Measurements from ENCODE around the gene EWSR1. TPM values are rescaled to one million over a fixed set of nuclear protein-coding genes. Genes with fewer than 3 reads are reported as not detected.

The EWSR1 gene
- total and polyA plus RNA-seq, 9 donors: 111 to 207 (median 177) TPM

- Histone ChIP-seq H3K27me3 (ENCODE audit: control insufficient read depth, insufficient read depth, low read length) (no peaks in the 10 kb centered on the region), H3K4me1 (ENCODE audit: control insufficient read depth, insufficient read depth, low read length) (peaks cover 27% of the 10 kb centered on the region), H3K9me3 (replicated peaks; ENCODE audit: control insufficient read depth, low read depth, low read length) (no peaks in the 10 kb centered on the region), H3K36me3 (ENCODE audit: control insufficient read depth, insufficient read depth, low read length) (peaks cover 38% of the 10 kb centered on the region), H3K4me3 (ENCODE audit: low read length) (peak overlapping the region; percentile 81), H3K27ac (ENCODE audit: low read length) (peak overlapping the region; percentile 98)
- 0% methylated on average over 10 of the region's 14 CpGs for WGBS (ENCODE audit: insufficient coverage)
- no peak for DNase-seq
Observed at GRCh38 chr22:29269230-29269604, 1.1 kb downstream of the EWSR1 start.

DNA sequence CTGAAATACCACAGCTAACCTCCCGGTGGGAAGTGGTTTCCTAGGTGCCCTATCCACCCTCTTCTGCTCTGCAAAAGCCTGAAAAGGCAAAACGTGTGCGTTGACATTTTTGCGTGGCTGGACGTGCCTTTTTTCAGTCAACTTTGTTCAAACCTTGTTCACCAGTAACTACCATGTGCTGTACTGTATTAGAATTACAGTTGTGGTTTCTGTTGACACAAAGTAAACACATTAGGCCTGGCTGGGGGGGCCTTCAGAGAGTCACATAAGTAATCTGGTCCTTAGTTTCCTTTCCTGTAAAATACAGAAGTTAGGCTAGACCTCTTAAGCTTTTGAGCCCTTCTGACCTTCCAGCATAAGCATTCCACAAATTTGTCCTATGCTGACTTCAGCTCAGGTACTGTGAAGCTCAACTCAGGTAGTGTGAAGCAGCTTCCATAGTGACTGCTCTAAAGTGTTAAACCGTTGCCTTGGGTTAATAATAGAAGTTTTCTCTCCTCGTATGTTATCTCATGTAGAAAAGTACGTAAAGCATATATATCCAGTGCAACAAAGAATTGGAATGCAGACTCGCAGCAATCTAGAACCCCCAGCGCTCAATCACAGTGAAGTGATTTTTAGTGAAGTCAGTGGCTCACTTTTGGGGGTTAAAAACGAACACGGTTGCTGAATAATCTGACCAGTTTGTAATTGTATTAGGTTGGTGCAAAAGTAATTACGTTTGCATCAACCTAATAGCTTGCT lies 1.8 kb downstream of the EWSR1 start:
- Histone ChIP-seq H3K4me3 (ENCODE audit: low read length) (peak overlapping the region; percentile 81), H3K27me3 (ENCODE audit: control insufficient read depth, insufficient read depth, low read length) (no peaks in the 10 kb centered on the region), H3K4me1 (ENCODE audit: control insufficient read depth, insufficient read depth, low read length) (peaks cover 27% of the 10 kb centered on the region), H3K9me3 (replicated peaks; ENCODE audit: control insufficient read depth, low read depth, low read length) (no peaks in the 10 kb centered on the region), H3K27ac (ENCODE audit: low read length) (no peak overlapping the region), H3K36me3 (ENCODE audit: control insufficient read depth, insufficient read depth, low read length) (peaks cover 36% of the 10 kb centered on the region)
- WGBS (ENCODE audit: insufficient coverage): 16% methylated on average over 4 of the region's 13 CpGs
- no peak for DNase-seq

GRCh38 chr22:29270475-29271271 lies 2.6 kb downstream of the EWSR1 start:
- no peaks in the 10 kb centered on the region for H3K9me3 ChIP-seq (replicated peaks; ENCODE audit: control insufficient read depth, low read depth, low read length)
- 0% methylated on average over 3 of the region's 9 CpGs for WGBS (ENCODE audit: insufficient coverage)
- H3K27ac ChIP-seq (ENCODE audit: low read length): no peak overlapping the region
- H3K27me3 ChIP-seq (ENCODE audit: control insufficient read depth, insufficient read depth, low read length): no peaks in the 10 kb centered on the region
- peaks cover 27% of the 10 kb centered on the region for H3K4me1 ChIP-seq (ENCODE audit: control insufficient read depth, insufficient read depth, low read length)
- DNase-seq: no peak
- H3K36me3 ChIP-seq (ENCODE audit: control insufficient read depth, insufficient read depth, low read length): peaks cover 35% of the 10 kb centered on the region
- peak overlapping the region; percentile 81 for H3K4me3 ChIP-seq (ENCODE audit: low read length)

DNA sequence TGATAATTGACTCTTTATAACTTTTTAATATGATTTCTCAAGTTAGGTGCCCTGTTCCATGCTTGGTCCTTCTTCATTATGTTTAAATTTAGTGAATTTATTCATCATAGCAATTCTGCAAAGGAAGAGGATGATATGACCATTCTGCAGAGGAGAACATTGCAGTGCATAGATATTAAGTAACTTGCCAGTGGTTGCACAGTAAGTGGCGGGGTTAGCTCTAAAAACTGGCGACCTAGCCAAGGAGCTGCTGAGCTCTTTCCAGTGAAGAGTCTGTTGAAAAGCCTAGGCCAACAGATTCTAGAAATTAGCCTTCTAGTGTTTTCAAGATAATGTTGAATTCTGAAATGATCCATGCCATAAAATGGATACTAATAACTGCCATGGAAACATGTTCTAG lies 4.6 kb downstream of the EWSR1 start:
- H3K27me3 ChIP-seq (ENCODE audit: control insufficient read depth, insufficient read depth, low read length): no peaks in the 10 kb centered on the region
- DNase-seq: no peak
- no peak overlapping the region for H3K4me3 ChIP-seq (ENCODE audit: low read length)
- H3K9me3 ChIP-seq (replicated peaks; ENCODE audit: control insufficient read depth, low read depth, low read length): no peaks in the 10 kb centered on the region
- no peak overlapping the region for H3K27ac ChIP-seq (ENCODE audit: low read length)
- H3K4me1 ChIP-seq (ENCODE audit: control insufficient read depth, insufficient read depth, low read length): peaks cover 13% of the 10 kb centered on the region
- peaks cover 36% of the 10 kb centered on the region for H3K36me3 ChIP-seq (ENCODE audit: control insufficient read depth, insufficient read depth, low read length)
- no CpG with 5 or more reads among the region's 2 CpGs for WGBS (ENCODE audit: insufficient coverage)

- Histone ChIP-seq H3K4me1 (ENCODE audit: control insufficient read depth, insufficient read depth, low read length) (peaks cover 1% of the 10 kb centered on the region), H3K9me3 (replicated peaks; ENCODE audit: control insufficient read depth, low read depth, low read length) (no peaks in the 10 kb centered on the region)
- no CpG with 5 or more reads among the region's 3 CpGs for WGBS (ENCODE audit: insufficient coverage)
Observed at GRCh38 chr22:29275167-29275566, 7.1 kb downstream of the EWSR1 start.

DNA sequence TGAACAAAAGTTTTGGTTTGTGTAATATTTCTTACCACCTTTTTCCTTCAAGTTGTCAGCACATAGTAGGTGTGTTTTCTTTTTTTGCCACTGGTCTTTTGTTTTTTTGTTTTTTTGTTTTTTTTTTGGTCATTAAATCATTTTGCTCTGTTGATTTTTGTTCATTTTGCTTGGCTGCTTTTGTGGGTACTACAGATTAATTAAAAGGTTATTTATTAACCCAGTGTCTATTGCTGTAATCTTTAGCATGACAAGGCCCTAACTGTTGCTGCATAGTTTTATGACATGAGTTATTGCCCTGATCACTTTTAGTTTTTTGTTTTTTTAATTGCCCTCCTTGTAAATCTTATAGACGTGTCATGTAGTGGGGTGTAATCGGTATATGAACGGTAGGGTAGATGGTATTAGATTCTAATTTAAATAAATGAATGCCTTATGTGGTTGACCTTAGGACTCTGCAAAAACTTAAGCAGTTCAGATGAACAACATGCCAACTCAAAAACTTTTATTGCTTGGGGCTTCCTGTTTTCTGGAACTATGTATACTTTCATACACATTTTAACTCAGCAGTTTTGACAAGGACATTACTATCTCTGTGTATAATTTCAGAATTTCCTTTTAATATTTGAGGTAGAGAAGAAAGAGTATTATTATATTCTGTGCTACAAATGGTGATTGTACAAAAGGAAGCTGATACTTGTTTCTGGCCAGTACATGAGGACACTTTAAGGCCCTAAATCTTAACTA lies 7.9 kb downstream of the EWSR1 start:
- peaks cover 57% of the 10 kb centered on the region for H3K36me3 ChIP-seq (ENCODE audit: control insufficient read depth, insufficient read depth, low read length)
- WGBS (ENCODE audit: insufficient coverage): no CpG with 5 or more reads among the region's 3 CpGs
- no peaks in the 10 kb centered on the region for H3K9me3 ChIP-seq (replicated peaks; ENCODE audit: control insufficient read depth, low read depth, low read length)
- H3K27me3 ChIP-seq (ENCODE audit: control insufficient read depth, insufficient read depth, low read length): no peaks in the 10 kb centered on the region
- no peaks in the 10 kb centered on the region for H3K4me1 ChIP-seq (ENCODE audit: control insufficient read depth, insufficient read depth, low read length)
- H3K27ac ChIP-seq (ENCODE audit: low read length): no peak overlapping the region
- DNase-seq: no peak
- no peak overlapping the region for H3K4me3 ChIP-seq (ENCODE audit: low read length)

More at GRCh38 chr22:29275167-29275566, 7.1 kb downstream of the EWSR1 start:
- H3K36me3 ChIP-seq (ENCODE audit: control insufficient read depth, insufficient read depth, low read length): peaks cover 52% of the 10 kb centered on the region
- H3K27me3 ChIP-seq (ENCODE audit: control insufficient read depth, insufficient read depth, low read length): no peaks in the 10 kb centered on the region
- no peak for DNase-seq
- no peak overlapping the region for H3K27ac ChIP-seq (ENCODE audit: low read length)
- H3K4me3 ChIP-seq (ENCODE audit: low read length): no peak overlapping the region

- no peak for DNase-seq
- H3K36me3 ChIP-seq (ENCODE audit: control insufficient read depth, insufficient read depth, low read length): peaks cover 67% of the 10 kb centered on the region
- no peaks in the 10 kb centered on the region for H3K4me1 ChIP-seq (ENCODE audit: control insufficient read depth, insufficient read depth, low read length)
- H3K4me3 ChIP-seq (ENCODE audit: low read length): no peak overlapping the region
- H3K27me3 ChIP-seq (ENCODE audit: control insufficient read depth, insufficient read depth, low read length): no peaks in the 10 kb centered on the region
- H3K27ac ChIP-seq (ENCODE audit: low read length): no peak overlapping the region
- no peaks in the 10 kb centered on the region for H3K9me3 ChIP-seq (replicated peaks; ENCODE audit: control insufficient read depth, low read depth, low read length)
- WGBS (ENCODE audit: insufficient coverage): no CpG with 5 or more reads among the region's 1 CpG
Observed at GRCh38 chr22:29277927-29278326, 9.9 kb downstream of the EWSR1 start.

GRCh38 chr22:29284196-29284595 lies 16.1 kb downstream of the EWSR1 start:
- H3K27me3 ChIP-seq (ENCODE audit: control insufficient read depth, insufficient read depth, low read length): no peaks in the 10 kb centered on the region
- 100% methylated on average over 1 of the region's 3 CpGs for WGBS (ENCODE audit: insufficient coverage)
- H3K4me3 ChIP-seq (ENCODE audit: low read length): no peak overlapping the region
- no peak for DNase-seq
- H3K9me3 ChIP-seq (replicated peaks; ENCODE audit: control insufficient read depth, low read depth, low read length): no peaks in the 10 kb centered on the region
- no peaks in the 10 kb centered on the region for H3K4me1 ChIP-seq (ENCODE audit: control insufficient read depth, insufficient read depth, low read length)
- peaks cover 84% of the 10 kb centered on the region for H3K36me3 ChIP-seq (ENCODE audit: control insufficient read depth, insufficient read depth, low read length)
- H3K27ac ChIP-seq (ENCODE audit: low read length): no peak overlapping the region

- H3K36me3 ChIP-seq (ENCODE audit: control insufficient read depth, insufficient read depth, low read length): peaks cover 77% of the 10 kb centered on the region
- no peaks in the 10 kb centered on the region for H3K9me3 ChIP-seq (replicated peaks; ENCODE audit: control insufficient read depth, low read depth, low read length)
- DNase-seq: no peak
- WGBS (ENCODE audit: insufficient coverage): no CpG with 5 or more reads among the region's 2 CpGs
- no peaks in the 10 kb centered on the region for H3K27me3 ChIP-seq (ENCODE audit: control insufficient read depth, insufficient read depth, low read length)
- no peak overlapping the region for H3K27ac ChIP-seq (ENCODE audit: low read length)
- no peaks in the 10 kb centered on the region for H3K4me1 ChIP-seq (ENCODE audit: control insufficient read depth, insufficient read depth, low read length)
- no peak overlapping the region for H3K4me3 ChIP-seq (ENCODE audit: low read length)
Observed at GRCh38 chr22:29288837-29289236, 20.8 kb downstream of the EWSR1 start.

GRCh38 chr22:29290061-29290460 lies 22.0 kb downstream of the EWSR1 start:
- WGBS (ENCODE audit: insufficient coverage): 90% methylated on average over 2 of the region's 5 CpGs
- no peak overlapping the region for H3K27ac ChIP-seq (ENCODE audit: low read length)
- no peak overlapping the region for H3K4me3 ChIP-seq (ENCODE audit: low read length)
- H3K4me1 ChIP-seq (ENCODE audit: control insufficient read depth, insufficient read depth, low read length): no peaks in the 10 kb centered on the region
- no peaks in the 10 kb centered on the region for H3K9me3 ChIP-seq (replicated peaks; ENCODE audit: control insufficient read depth, low read depth, low read length)
- peaks cover 76% of the 10 kb centered on the region for H3K36me3 ChIP-seq (ENCODE audit: control insufficient read depth, insufficient read depth, low read length)
- no peak for DNase-seq
- no peaks in the 10 kb centered on the region for H3K27me3 ChIP-seq (ENCODE audit: control insufficient read depth, insufficient read depth, low read length)

All from muscle of leg (tissue), 11 donors.